Activated T-helper 2 cell treated with anti-CD3 and anti-CD28 coated beads, Interferon-gamma antibody, Interleukin-2, Interleukin-4, amounts not matched to agents 10 μg/mL and 5 μg/mL and 100 μg/mL, durations not matched to agents 14 hours and 24 hours and 36 hours (primary cell): ENCODE data around the gene ASXL3. TPM values are rescaled to one million over a fixed set of nuclear protein-coding genes. Genes with fewer than 3 reads are reported as not detected.

Experiments
- DNase-seq: peaks from one replicate; pipeline ENCODE4 v3.0.0; 2021; ENCODE audit warnings: low spot score
- H3K27ac Mint-ChIP-seq: one replicate; pipeline ENCODE4 v1.8.0; 2021; ENCODE audit warnings: mixed read lengths
- H3K27me3 Mint-ChIP-seq: one replicate; pipeline ENCODE4 v1.8.0; 2021; ENCODE audit warnings: low read depth, mixed read lengths
- H3K36me3 Mint-ChIP-seq: one replicate; pipeline ENCODE4 v1.8.0; 2021; ENCODE audit warnings: low read depth, mixed read lengths
- H3K4me1 Mint-ChIP-seq: one replicate; pipeline ENCODE4 v1.8.0; 2021; ENCODE audit warnings: low read depth, mixed read lengths
- H3K4me3 Mint-ChIP-seq: one replicate; pipeline ENCODE4 v1.8.0; 2021; ENCODE audit warnings: low read depth, mild to moderate bottlenecking, moderate library complexity, mixed read lengths
- H3K9me3 Mint-ChIP-seq: one replicate; pipeline ENCODE4 v1.8.0; 2021; ENCODE audit warnings: mixed read lengths
- intact Hi-C: fragments of 100-400 bp; cut with micrococcal nuclease; formaldehyde crosslinking; loops from one replicate; pipeline ENCODE4 v1.15.1; 2023
- total RNA-seq: library from RNA; stranded (reverse); gene quantifications from 2 replicates; pipeline ENCODE4 v1.2.3, GENCODE V29; 2022

ASXL3 gene
- total RNA-seq, 1 donor from 2014 or later: not detected

DNA sequence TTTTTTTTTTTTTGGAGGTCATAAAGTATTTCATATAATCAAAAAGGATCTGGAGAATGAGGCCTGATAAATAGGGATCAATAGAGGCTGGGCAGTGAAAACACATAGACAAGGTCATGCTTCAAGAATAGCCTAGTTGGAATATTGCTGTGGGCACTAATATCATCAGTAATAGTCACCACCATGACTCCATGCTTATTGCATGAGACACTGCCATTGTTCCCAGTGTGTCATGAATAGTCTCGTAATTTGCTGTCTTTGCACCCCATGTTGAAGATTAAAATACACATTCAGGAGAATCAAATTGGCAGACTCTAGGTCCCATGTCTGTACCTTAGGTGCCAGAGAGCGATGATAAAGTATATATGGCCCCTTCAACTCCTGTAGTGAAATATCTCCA is 10.3 kb downstream of the ASXL3 start:
- H3K9me3 Mint-ChIP-seq: peaks cover 2% of the 10 kb centered on the region
- no peak overlapping the region for H3K27ac Mint-ChIP-seq
- intact Hi-C loops: no loop called here
- no peak overlapping the region for H3K4me3 Mint-ChIP-seq
- no peaks in the 10 kb centered on the region for H3K27me3 Mint-ChIP-seq
- no peaks in the 10 kb centered on the region for H3K4me1 Mint-ChIP-seq
- no peaks in the 10 kb centered on the region for H3K36me3 Mint-ChIP-seq
- no peak for DNase-seq

DNA sequence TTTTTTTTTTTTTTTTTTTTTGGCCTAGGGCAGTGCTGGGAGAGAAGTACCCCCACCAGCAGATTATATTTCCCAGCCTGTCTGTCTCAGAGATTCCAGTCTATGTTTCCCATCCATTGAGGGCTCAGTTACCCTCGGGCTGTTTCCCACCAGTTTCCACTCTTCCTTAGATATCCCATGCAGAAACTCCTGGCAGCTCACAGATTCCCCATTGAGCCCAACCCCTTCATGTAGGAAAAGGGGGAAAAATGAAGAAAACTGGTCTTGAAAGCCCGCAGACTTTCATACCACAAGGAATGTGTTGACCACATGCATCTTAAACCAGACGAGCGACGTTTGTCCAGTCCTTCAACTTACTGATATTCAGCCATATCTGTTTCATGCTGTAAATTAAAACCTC is 15.2 kb downstream of the ASXL3 start:
- Mint-ChIP-seq H3K27me3 (no peaks in the 10 kb centered on the region), H3K4me1 (no peaks in the 10 kb centered on the region), H3K9me3 (peaks cover 3% of the 10 kb centered on the region), H3K4me3 (no peak overlapping the region), H3K27ac (no peak overlapping the region), H3K36me3 (no peaks in the 10 kb centered on the region)
- DNase-seq: no peak
- intact Hi-C loops: no loop called here

DNA sequence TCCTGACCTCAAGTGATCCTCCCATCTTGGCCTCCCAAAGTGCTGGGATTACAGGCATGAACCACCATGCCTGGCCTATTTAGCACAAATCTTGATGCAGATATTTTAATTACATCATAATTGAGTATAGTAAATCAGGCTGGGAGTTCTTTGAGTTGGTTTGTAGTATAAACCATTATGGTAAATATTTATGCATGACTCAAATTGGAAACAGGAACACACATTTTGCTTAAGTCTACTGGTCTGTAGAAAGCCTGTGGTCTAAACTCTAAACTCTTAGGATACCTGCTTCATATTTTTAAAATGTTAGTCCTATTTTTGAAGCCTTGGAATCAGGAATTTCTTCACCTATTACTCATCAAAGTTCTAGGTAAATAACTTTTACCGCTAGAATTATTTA is 16.8 kb downstream of the ASXL3 start:
- H3K36me3 Mint-ChIP-seq: no peaks in the 10 kb centered on the region
- H3K27ac Mint-ChIP-seq: no peak overlapping the region
- H3K4me1 Mint-ChIP-seq: no peaks in the 10 kb centered on the region
- intact Hi-C loops: no loop called here
- H3K27me3 Mint-ChIP-seq: no peaks in the 10 kb centered on the region
- peaks cover 3% of the 10 kb centered on the region for H3K9me3 Mint-ChIP-seq
- no peak overlapping the region for H3K4me3 Mint-ChIP-seq
- no peak for DNase-seq

DNA sequence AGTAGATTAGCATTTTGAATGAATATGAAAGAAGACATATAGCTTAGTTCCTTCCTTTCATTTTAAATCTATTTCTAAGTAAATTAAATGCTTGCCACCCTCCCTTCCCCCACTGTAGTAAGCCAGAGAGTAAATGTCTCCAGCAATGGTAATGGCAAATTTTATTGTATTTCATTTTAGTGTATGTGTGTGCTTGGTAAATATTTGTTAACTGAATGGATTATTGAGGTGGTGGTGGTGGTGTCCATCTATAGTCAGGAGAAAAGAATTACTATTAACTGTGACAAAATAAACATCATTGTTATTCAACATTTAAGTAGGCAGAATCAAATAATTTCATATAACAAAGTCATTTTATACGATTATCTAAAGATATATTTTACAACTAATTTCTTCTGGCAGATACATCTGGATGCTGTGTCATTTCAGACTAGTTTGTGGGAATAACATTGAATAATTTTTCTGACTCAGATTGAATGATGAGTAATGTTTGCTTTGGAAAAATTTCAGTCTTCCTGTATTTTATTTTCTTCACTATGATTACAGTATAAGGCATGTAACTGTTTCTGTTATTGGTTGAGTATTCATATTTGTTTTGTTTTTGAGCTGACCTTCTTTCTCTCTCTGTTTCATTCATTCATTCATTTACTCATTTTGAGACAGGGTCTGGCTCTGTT is 18.3 kb downstream of the ASXL3 start:
- DNase-seq: no peak
- no peaks in the 10 kb centered on the region for H3K36me3 Mint-ChIP-seq
- H3K4me1 Mint-ChIP-seq: no peaks in the 10 kb centered on the region
- H3K27ac Mint-ChIP-seq: no peak overlapping the region
- intact Hi-C loops: no loop called here
- no peaks in the 10 kb centered on the region for H3K27me3 Mint-ChIP-seq
- no peak overlapping the region for H3K4me3 Mint-ChIP-seq
- peaks cover 3% of the 10 kb centered on the region for H3K9me3 Mint-ChIP-seq

DNA sequence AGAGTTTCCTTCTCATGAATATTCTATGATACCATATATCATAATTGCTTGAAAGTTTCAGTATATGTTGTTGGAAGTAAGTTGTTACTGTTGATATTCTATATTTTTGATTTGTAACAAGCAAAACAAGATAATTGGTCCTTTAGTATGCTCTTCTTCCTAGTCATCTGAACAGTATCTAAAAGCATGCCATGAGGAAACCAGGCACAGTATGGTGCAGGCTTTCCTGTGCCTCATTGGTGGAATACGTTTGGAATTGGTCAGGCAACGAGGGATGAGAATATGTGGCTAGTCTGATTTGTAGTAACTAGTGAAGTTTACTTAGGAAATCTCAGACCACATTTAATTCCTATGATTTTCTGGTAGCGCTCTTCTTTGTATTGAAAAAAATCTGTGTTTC is 22.8 kb downstream of the ASXL3 start:
- Mint-ChIP-seq H3K27me3 (no peaks in the 10 kb centered on the region), H3K4me3 (no peak overlapping the region), H3K4me1 (no peaks in the 10 kb centered on the region), H3K9me3 (peaks cover 8% of the 10 kb centered on the region), H3K36me3 (no peaks in the 10 kb centered on the region), H3K27ac (no peak overlapping the region)
- no peak for DNase-seq
- intact Hi-C loops: no loop called here

DNA sequence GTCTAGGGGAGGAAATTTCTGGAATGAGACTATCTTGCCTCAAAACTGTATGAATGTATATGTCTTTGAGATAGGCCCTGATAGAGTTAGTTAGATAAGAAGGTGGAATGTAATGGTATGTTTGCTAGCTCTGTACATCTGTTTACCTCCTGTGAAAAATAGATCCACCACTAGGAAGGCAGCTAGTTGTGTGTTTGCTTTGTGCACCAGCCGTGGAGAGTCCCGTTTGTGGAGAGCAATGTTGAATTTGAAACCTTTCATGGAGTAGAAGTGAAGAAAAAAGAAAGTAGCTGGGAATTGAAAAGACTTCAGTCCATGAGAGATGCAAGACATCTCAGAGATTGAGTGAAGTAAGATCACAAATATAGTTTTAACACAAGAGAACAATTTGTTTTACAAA is 25.4 kb downstream of the ASXL3 start:
- Mint-ChIP-seq H3K9me3 (peaks cover 15% of the 10 kb centered on the region), H3K27ac (no peak overlapping the region), H3K27me3 (no peaks in the 10 kb centered on the region), H3K36me3 (no peaks in the 10 kb centered on the region), H3K4me3 (no peak overlapping the region), H3K4me1 (no peaks in the 10 kb centered on the region)
- intact Hi-C loops: no loop called here
- DNase-seq: no peak

DNA sequence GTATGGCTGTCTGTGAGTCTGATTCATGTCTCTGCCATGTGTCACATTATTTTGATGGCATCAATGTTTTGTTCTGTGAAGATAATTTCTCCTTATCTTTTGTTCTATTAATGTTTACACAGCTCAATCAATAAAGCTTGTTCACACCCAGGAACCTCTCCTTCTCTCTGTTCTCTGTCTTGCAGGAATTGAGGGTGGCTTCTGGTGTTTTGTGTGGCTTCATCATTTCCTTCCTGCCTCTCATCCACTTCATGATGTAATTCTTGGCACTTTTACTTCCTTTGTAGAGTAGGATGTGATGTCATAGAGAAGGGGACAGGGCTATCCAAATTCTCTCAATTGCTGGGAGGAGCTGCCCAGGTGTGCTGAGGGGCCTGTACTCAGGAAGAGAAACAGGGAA is 27.2 kb downstream of the ASXL3 start:
- Mint-ChIP-seq H3K4me3 (no peak overlapping the region), H3K36me3 (no peaks in the 10 kb centered on the region), H3K9me3 (peaks cover 15% of the 10 kb centered on the region), H3K27ac (no peak overlapping the region), H3K27me3 (no peaks in the 10 kb centered on the region), H3K4me1 (no peaks in the 10 kb centered on the region)
- intact Hi-C loops: no loop called here
- no peak for DNase-seq

DNA sequence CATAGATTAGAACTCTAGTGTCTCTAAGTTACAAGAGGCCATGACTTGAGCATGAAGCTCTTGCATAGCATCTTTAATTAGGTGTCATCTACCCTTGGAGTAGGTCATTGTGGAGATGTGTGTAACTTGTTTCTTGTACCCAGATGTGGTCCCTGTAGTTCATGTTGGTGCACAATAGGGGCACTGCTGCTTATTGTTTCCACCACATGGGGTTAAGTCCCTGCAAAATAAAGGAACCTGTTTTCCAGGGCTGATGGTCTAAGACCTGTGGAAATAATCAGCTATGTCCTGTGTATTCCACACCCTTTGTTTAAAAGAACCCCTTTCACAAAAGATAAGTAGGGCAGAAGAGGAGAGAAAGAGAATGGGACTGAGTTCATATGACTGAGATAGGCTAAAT is 28.6 kb downstream of the ASXL3 start:
- Mint-ChIP-seq H3K4me1 (no peaks in the 10 kb centered on the region), H3K36me3 (no peaks in the 10 kb centered on the region), H3K4me3 (no peak overlapping the region), H3K27me3 (no peaks in the 10 kb centered on the region), H3K9me3 (peaks cover 15% of the 10 kb centered on the region), H3K27ac (no peak overlapping the region)
- intact Hi-C loops: no loop called here
- no peak for DNase-seq

DNA sequence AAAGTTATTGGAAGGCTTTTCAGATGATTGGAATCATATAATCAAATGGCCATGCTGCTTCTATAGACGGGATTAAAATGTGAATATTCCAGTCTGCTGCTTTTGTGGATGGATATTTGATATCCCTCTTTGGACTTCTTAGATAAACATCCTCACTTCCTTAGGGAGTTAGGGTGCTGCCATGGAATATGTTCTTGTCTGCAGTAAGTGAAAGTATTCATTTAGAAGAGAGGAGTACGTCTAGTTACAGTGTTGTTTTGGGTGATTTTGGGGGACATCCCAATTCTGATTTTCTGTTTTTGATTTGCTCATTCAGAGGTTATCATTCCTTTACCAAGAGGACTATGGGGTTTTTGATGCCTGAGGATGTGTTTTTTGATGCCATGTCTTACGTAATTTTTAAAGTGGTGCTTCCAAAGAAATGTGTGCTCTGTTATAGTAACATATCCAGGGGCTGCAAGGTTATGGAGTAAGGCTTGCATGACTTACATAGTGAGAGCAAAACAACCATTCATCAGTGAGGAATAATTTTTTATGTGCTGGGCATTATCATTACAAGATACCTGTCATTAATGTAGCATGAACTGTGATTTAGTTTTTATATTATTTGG is 33.6 kb downstream of the ASXL3 start:
- no peaks in the 10 kb centered on the region for H3K27me3 Mint-ChIP-seq

DNA sequence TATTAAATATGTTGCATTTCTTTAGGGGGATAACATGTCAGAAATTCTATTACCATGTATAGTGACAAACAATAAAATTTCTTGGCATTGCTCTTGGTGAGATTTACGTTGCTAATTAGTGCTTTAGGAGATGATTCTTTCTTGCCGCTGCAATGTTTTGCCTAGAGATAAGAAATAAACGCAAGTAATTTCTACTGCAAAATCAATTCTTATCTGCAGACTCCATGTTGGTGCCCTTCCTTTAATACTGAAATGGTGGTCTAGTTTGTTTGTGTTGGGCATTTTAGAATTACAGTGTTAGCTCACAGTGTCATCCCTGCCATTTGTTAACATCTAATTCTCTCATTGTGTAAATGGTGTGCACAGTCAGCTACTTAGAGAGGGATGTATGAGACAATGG is 34.6 kb downstream of the ASXL3 start:
- Mint-ChIP-seq H3K27ac (no peak overlapping the region), H3K27me3 (no peaks in the 10 kb centered on the region), H3K36me3 (no peaks in the 10 kb centered on the region), H3K4me1 (no peaks in the 10 kb centered on the region), H3K9me3 (peaks cover 2% of the 10 kb centered on the region), H3K4me3 (no peak overlapping the region)
- no peak for DNase-seq
- intact Hi-C loops: no loop called here

More for the DNA sequence above, 33.6 kb downstream of the ASXL3 start:
- DNase-seq: no peak
- intact Hi-C loops: no loop called here
- Mint-ChIP-seq H3K4me3 (no peak overlapping the region), H3K27ac (no peak overlapping the region), H3K4me1 (no peaks in the 10 kb centered on the region), H3K36me3 (no peaks in the 10 kb centered on the region), H3K9me3 (peaks cover 2% of the 10 kb centered on the region)

DNA sequence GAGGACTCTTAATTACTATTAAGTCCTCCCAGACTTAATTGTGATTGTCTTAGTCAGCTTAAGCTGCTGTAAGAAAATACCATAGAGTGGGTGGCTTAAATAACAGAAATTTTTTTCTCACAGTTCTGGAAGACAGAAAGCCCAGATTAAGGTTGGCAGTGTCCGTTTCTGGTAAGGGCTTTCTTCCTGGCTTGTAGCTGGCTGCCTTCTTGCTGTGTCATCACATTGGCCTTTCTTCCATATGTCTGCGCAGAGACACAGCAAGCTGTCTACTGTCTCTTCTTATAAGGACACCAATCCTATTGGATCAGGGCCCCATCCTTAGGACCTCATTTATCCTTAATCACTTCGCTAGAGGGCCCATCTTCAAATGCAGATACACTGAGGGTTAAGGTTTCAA is 38.5 kb downstream of the ASXL3 start:
- Mint-ChIP-seq H3K27ac (no peak overlapping the region), H3K27me3 (no peaks in the 10 kb centered on the region), H3K4me3 (no peak overlapping the region), H3K4me1 (no peaks in the 10 kb centered on the region), H3K36me3 (no peaks in the 10 kb centered on the region), H3K9me3 (peaks cover 5% of the 10 kb centered on the region)
- intact Hi-C loops: no loop called here
- DNase-seq: no peak

DNA sequence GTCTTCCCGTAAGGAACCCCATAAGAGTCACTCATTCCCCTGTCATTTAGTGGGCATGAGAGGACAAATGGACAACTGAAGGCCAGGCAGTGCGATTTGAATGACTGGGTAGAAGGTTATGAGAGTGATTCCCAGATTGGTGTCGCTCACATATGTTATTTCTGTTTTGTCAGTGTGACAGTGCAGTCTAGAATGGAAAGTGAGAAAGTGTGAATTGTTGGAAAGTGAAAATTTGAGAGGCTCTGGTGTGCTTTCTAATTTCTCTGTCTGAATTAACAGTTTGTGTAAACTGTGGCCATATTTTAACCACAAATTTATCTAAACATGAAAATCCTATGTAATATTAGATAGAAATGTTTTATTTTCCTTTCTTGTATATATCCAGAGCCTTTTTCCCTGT is 49.1 kb downstream of the ASXL3 start:
- no peaks in the 10 kb centered on the region for H3K4me1 Mint-ChIP-seq
- intact Hi-C loops: no loop called here
- DNase-seq: no peak
- peaks cover 13% of the 10 kb centered on the region for H3K9me3 Mint-ChIP-seq
- H3K27me3 Mint-ChIP-seq: no peaks in the 10 kb centered on the region
- H3K27ac Mint-ChIP-seq: no peak overlapping the region
- no peak overlapping the region for H3K4me3 Mint-ChIP-seq
- no peaks in the 10 kb centered on the region for H3K36me3 Mint-ChIP-seq

DNA sequence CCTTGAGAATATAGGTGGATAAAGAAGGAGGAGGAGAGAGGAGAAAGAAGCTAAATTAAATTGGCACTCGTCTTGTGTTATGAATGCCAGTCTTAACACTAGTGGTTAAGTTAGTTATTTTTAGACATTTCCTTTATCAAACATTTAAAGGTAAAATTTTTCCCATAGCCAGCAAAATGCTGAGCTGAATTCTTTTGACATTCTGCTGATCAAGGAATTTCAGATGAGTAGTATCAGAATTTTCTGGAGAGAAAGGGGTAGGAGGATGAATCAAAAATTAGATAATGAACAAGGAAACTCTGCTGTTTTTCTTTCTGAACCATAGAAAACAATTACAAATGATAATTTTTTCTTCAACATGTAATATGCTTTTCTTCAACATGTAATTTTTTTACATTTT is 52.5 kb downstream of the ASXL3 start:
- DNase-seq: no peak
- Mint-ChIP-seq H3K27ac (no peak overlapping the region), H3K36me3 (no peaks in the 10 kb centered on the region), H3K4me3 (no peak overlapping the region), H3K9me3 (peaks cover 14% of the 10 kb centered on the region), H3K27me3 (no peaks in the 10 kb centered on the region), H3K4me1 (no peaks in the 10 kb centered on the region)
- intact Hi-C loops: no loop called here

DNA sequence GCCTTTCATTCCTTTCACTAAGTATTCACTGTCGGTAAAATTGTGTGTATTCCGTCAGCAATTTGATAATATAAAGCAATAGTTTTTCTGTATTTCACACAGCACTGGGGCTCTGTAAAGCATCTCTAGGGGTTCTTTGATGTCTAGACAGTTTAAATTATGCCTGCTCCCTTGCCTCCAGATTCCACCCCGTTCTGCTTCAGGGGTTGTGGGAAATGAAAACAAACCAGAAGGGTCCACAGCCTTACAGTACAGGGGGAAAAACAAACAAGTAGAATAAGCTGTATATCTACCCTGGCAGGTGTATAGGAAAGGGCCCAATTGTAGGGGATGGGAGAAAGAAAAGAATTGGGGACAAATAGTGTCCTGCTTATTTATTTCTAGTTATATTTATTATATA is 63.1 kb downstream of the ASXL3 start:
- no peak overlapping the region for H3K27ac Mint-ChIP-seq
- H3K9me3 Mint-ChIP-seq: no peaks in the 10 kb centered on the region
- intact Hi-C loops: no loop called here
- no peak for DNase-seq
- no peaks in the 10 kb centered on the region for H3K36me3 Mint-ChIP-seq
- no peaks in the 10 kb centered on the region for H3K4me1 Mint-ChIP-seq
- no peaks in the 10 kb centered on the region for H3K27me3 Mint-ChIP-seq
- no peak overlapping the region for H3K4me3 Mint-ChIP-seq
